HG02970 (cell line): ENCODE measurements around the gene UNC13D.
"Not testable (repeated sequence)": the region's sequence is repeated elsewhere in the genome, so short reads cannot be mapped to it uniquely, and the experiment has no call there.

Experiments used
- ATAC-seq: cut with Tn5 transposase; IDR thresholded peaks from one replicate; pipeline ENCODE4 v1.9.1; 2021; ENCODE audit warnings: mild to moderate bottlenecking, moderate library complexity, moderate number of reproducible peaks; ENCODE audit not compliant: unreplicated experiment, low FRiP score

UNC13D gene

GRCh38 chr17:75808549-75808904 lies 35.7 kb downstream of the UNC13D start:
- ATAC-seq = no peak

GRCh38 chr17:75807861-75808260 lies 36.3 kb downstream of the UNC13D start:
- ATAC-seq = no peak

GRCh38 chr17:75806822-75807500 lies 37.2 kb downstream of the UNC13D start:
- no peak for ATAC-seq

- no peak for ATAC-seq
Observed at GRCh38 chr17:75803883-75804282, 40.3 kb downstream of the UNC13D start.

- no peak for ATAC-seq
Observed at GRCh38 chr17:75799402-75799801, 44.8 kb downstream of the UNC13D start.

GRCh38 chr17:75795820-75796607 lies 48.2 kb downstream of the UNC13D start:
- ATAC-seq = no peak

- ATAC-seq = no peak
Observed at GRCh38 chr17:75793460-75793859, 50.7 kb downstream of the UNC13D start.

GRCh38 chr17:75791254-75791653 lies 53.0 kb downstream of the UNC13D start:
- no peak for ATAC-seq

GRCh38 chr17:75785016-75785890 lies 59.0 kb downstream of the UNC13D start:
- ATAC-seq = peak; percentile 54

- peak; percentile 59 for ATAC-seq
Observed at GRCh38 chr17:75784473-75785015, 59.7 kb downstream of the UNC13D start, which contains the start of gene UNK. TSS of gene UNK (plus strand) at chr17:75784806. CDS start at chr17:75784881, 75 bp downstream.

- ATAC-seq = no peak
Observed at GRCh38 chr17:75783803-75784472, 60.3 kb downstream of the UNC13D start.

GRCh38 chr17:75783069-75783783 lies 61.0 kb downstream of the UNC13D start:
- no peak for ATAC-seq

- no peak for ATAC-seq
Observed at GRCh38 chr17:75779987-75780889, 64.0 kb downstream of the UNC13D start.

- peak; percentile 61 for ATAC-seq
Observed at GRCh38 chr17:75779250-75779986, 64.8 kb downstream of the UNC13D start.

GRCh38 chr17:75778861-75779249 lies 65.3 kb downstream of the UNC13D start:
- ATAC-seq = peak; percentile 12

- ATAC-seq = not testable (repeated sequence)
Observed at GRCh38 chr17:75778066-75778860, 65.9 kb downstream of the UNC13D start.
